IPS-20b (cell line): Measurements from ENCODE around the gene PPARD.
"Not testable (repeated sequence)": the region's sequence is repeated elsewhere in the genome, so short reads cannot be mapped to it uniquely, and the experiment has no call there.

Experiments used
- H3K27ac ChIP-seq: one replicate; pipeline ENCODE4 v1.5.1; 2013; ENCODE audit warnings: low read length
- H3K27me3 ChIP-seq: 2 replicates; pipeline ENCODE4 v1.6.1; 2013; ENCODE audit warnings: mild to moderate bottlenecking, low read length, inconsistent platforms; ENCODE audit not compliant: insufficient read depth
- H3K36me3 ChIP-seq: 2 replicates; pipeline ENCODE4 v1.6.1; 2013; ENCODE audit warnings: low read depth, mild to moderate bottlenecking, inconsistent platforms, low read length, moderate library complexity; ENCODE audit not compliant: insufficient read depth
- H3K4me1 ChIP-seq: 2 replicates; pipeline ENCODE4 v1.6.1; 2013; ENCODE audit warnings: mild to moderate bottlenecking, control low read depth, inconsistent platforms, low read length, moderate library complexity; ENCODE audit not compliant: insufficient read depth
- H3K4me3 ChIP-seq: 2 replicates; pipeline ENCODE4 v1.5.1; 2013; ENCODE audit warnings: mild to moderate bottlenecking, low read length, inconsistent platforms
- H3K9ac ChIP-seq: 2 replicates; pipeline ENCODE4 v1.6.1; 2013; ENCODE audit warnings: low read depth, mild to moderate bottlenecking, inconsistent platforms, low read length, moderate library complexity
- H3K9me3 ChIP-seq: 2 replicates; pipeline ENCODE4 v1.6.1; 2013; ENCODE audit warnings: mild to moderate bottlenecking, low read depth, low read length, inconsistent platforms; ENCODE audit not compliant: insufficient read depth

Gene PPARD

DNA sequence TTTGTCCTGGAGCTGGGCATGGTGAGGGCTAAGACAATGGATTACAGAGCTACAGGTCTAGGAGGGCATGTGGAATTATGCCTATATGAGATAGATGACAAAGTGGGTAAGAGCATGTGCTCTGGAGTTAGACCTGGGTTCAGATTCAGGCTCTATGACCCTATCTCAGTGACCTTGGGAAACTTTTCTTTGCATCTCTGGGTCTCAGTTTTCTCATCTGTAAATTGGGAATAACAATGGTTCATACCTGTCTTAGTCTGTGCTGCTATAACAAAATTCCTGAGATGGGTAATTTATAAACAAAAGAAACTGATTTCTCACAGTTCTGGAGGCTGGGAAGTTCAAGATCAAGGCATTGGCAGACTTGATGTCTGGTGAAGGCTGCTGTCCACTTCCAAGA is 30.3 kb downstream of the PPARD start:
- Histone ChIP-seq H3K9me3 (no peaks in the 10 kb centered on the region), H3K4me1 (no peaks in the 10 kb centered on the region), H3K4me3 (no peak overlapping the region), H3K27me3 (no peaks in the 10 kb centered on the region), H3K36me3 (no peaks in the 10 kb centered on the region), H3K9ac (no peak overlapping the region), H3K27ac (no peak overlapping the region)

- Histone ChIP-seq H3K9me3 (no peaks in the 10 kb centered on the region), H3K4me3 (no peak overlapping the region), H3K4me1 (no peaks in the 10 kb centered on the region), H3K9ac (no peak overlapping the region), H3K27ac (no peak overlapping the region), H3K27me3 (no peaks in the 10 kb centered on the region), H3K36me3 (no peaks in the 10 kb centered on the region)
Observed at GRCh38 chr6:35376281-35376680, 33.9 kb downstream of the PPARD start.

DNA sequence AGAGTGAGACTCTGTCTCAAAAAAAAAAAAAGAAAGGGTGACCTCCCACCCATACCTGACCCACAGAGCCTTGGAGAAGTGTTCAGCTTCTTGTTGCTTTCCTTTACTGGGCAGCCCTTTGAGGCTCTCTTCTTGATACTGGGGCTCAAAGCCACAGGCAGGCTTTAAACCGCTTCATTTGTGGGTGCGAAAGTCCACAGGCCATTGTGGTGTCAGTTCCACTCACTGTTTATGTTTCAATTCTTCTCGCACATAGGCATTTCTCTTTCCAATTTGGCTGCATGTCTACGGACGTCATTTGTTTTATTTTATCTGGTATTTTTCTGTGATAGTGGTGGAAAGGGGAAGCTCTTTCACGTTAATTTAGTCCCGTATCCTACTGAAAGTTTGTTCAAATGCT is 34.6 kb downstream of the PPARD start:
- Histone ChIP-seq H3K9ac (no peak overlapping the region), H3K27ac (no peak overlapping the region), H3K9me3 (no peaks in the 10 kb centered on the region), H3K36me3 (no peaks in the 10 kb centered on the region), H3K4me3 (no peak overlapping the region), H3K27me3 (no peaks in the 10 kb centered on the region), H3K4me1 (no peaks in the 10 kb centered on the region)

DNA sequence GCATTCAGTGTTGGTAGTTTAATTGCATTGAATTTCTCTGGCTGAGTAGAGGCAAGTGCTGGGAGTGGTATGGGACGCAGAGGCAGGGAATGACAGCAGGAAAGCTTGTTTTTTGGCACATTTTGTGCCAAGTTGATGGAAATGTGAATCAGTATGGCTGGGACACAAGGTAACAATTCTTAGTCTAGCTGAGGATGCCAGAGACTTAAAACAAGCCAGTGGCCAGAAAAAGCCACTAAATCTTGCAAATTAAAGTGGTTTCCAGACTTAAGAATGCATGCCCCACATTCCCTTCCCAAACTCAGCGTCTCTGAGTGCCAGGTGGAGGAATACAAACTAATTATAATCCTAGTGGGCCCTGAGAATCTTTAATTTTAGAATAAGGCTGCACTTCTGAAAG is 35.9 kb downstream of the PPARD start:
- Histone ChIP-seq H3K27me3 (no peaks in the 10 kb centered on the region), H3K4me1 (no peaks in the 10 kb centered on the region), H3K4me3 (no peak overlapping the region), H3K9ac (no peak overlapping the region), H3K36me3 (no peaks in the 10 kb centered on the region), H3K9me3 (peaks cover 7% of the 10 kb centered on the region), H3K27ac (no peak overlapping the region)

GRCh38 chr6:35381132-35381531 is 38.8 kb downstream of the PPARD start:
- Histone ChIP-seq H3K4me1 (no peaks in the 10 kb centered on the region), H3K9ac (no peak overlapping the region), H3K27me3 (no peaks in the 10 kb centered on the region), H3K4me3 (no peak overlapping the region), H3K36me3 (no peaks in the 10 kb centered on the region), H3K27ac (no peak overlapping the region), H3K9me3 (peaks cover 7% of the 10 kb centered on the region)

DNA sequence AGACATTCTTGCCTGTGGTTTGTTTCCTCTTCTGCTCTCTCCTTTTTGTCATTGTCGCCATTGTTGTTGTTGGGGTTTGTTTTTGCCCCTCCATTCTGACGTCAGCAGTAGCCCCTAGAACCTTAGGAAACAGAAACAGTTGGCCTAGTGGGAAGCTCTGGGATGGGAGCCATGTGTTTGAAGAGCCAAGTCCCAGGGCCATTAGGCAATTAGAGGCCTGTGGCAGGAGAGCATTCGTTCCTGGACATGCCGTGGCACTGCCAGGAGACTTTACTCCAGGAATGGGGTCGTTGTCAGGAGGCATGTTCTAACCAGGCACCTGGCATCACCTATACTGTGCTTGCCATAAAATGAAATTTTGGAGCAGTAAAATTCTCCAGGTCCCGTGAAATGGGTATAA is 39.7 kb downstream of the PPARD start:
- Histone ChIP-seq H3K4me1 (no peaks in the 10 kb centered on the region), H3K36me3 (no peaks in the 10 kb centered on the region), H3K27ac (no peak overlapping the region), H3K9ac (no peak overlapping the region), H3K9me3 (peaks cover 7% of the 10 kb centered on the region), H3K27me3 (no peaks in the 10 kb centered on the region), H3K4me3 (no peak overlapping the region)

GRCh38 chr6:35385457-35386202 is 43.3 kb downstream of the PPARD start:
- H3K27me3 ChIP-seq = no peaks in the 10 kb centered on the region
- H3K27ac ChIP-seq = no peak overlapping the region
- H3K9ac ChIP-seq = no peak overlapping the region
- H3K4me1 ChIP-seq = no peaks in the 10 kb centered on the region
- no peak overlapping the region for H3K4me3 ChIP-seq
- no peaks in the 10 kb centered on the region for H3K36me3 ChIP-seq
- peaks cover 7% of the 10 kb centered on the region for H3K9me3 ChIP-seq

DNA sequence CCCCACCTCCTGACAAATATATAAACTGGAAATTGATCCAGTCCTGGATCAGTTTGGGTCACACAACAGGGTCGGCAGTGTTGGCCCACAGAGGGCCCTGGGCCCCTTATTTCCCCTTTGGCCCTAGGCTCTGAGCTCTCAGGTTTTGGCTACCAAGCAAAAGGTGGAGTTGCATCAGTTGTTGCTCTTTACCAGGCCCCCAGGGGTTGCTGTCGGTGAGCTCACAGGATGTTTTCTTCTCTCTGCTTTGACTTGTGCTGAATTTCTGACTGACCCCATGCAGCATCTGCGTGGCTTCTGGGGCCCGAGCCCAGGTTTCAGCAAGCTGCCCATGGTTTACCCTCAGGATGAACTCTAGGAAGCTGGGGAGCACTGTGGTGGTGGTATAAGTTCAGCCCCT is 44.6 kb downstream of the PPARD start:
- H3K4me3 ChIP-seq = no peak overlapping the region
- H3K27ac ChIP-seq = no peak overlapping the region
- peaks cover 7% of the 10 kb centered on the region for H3K9me3 ChIP-seq
- no peaks in the 10 kb centered on the region for H3K4me1 ChIP-seq
- H3K9ac ChIP-seq = no peak overlapping the region
- H3K36me3 ChIP-seq = no peaks in the 10 kb centered on the region
- H3K27me3 ChIP-seq = no peaks in the 10 kb centered on the region

GRCh38 chr6:35388030-35388429 is 45.7 kb downstream of the PPARD start:
- no peak overlapping the region for H3K4me3 ChIP-seq
- H3K36me3 ChIP-seq = no peaks in the 10 kb centered on the region
- H3K9me3 ChIP-seq = peaks cover under 1% of the 10 kb centered on the region; the same call in 1 of the 2 replicates
- no peaks in the 10 kb centered on the region for H3K27me3 ChIP-seq
- H3K4me1 ChIP-seq = no peaks in the 10 kb centered on the region
- no peak overlapping the region for H3K27ac ChIP-seq
- H3K9ac ChIP-seq = no peak overlapping the region

DNA sequence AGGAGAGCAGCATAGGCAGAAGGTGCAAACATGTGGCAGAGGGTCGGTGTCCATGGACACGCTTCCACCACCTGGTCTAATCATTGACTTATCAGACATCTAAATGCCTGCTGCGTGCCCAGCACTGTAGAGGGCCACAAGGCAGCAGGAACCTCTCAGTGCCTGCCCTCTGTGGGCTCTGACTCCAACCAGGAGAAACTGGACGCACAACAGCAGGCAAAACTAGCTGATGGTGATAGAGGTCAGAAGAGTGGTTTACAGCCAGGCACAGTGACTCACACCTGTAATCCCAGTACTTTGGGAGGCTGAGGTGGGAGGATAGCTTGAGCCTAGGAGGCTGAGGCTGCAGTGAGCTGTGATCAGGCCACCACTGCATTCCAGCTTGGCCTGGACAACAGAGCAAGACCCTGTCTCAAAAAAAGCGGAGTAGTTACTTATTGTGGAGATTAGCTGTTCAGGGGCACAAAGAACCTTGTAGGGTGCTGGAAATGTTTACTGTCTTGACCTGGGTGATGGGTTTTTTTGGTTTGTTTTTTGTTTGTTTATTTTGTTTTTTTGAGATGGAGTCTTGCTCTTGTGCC is 46.5 kb downstream of the PPARD start:
- Histone ChIP-seq H3K36me3 (no peaks in the 10 kb centered on the region), H3K27me3 (no peaks in the 10 kb centered on the region), H3K9me3 (no peaks in the 10 kb centered on the region), H3K4me1 (no peaks in the 10 kb centered on the region), H3K27ac (no peak overlapping the region), H3K4me3 (no peak overlapping the region), H3K9ac (no peak overlapping the region)

GRCh38 chr6:35389386-35389785 is 47.0 kb downstream of the PPARD start:
- H3K4me1 ChIP-seq = not testable (repeated sequence)

GRCh38 chr6:35391240-35391968 is 49.0 kb downstream of the PPARD start:
- no peak overlapping the region for H3K4me3 ChIP-seq
- H3K36me3 ChIP-seq = no peaks in the 10 kb centered on the region
- H3K9me3 ChIP-seq = no peaks in the 10 kb centered on the region
- no peaks in the 10 kb centered on the region for H3K4me1 ChIP-seq
- H3K27me3 ChIP-seq = no peaks in the 10 kb centered on the region
- H3K9ac ChIP-seq = no peak overlapping the region
- no peak overlapping the region for H3K27ac ChIP-seq

More at GRCh38 chr6:35389386-35389785, 47.0 kb downstream of the PPARD start:
- H3K27me3 ChIP-seq, H3K9me3 ChIP-seq, H3K36me3 ChIP-seq, H3K9ac ChIP-seq, H3K4me3 ChIP-seq, H3K27ac ChIP-seq: not testable (repeated sequence)
